ENCODE measurements around the gene NR4A3. TPM values are rescaled to one million over a fixed set of nuclear protein-coding genes. Genes with fewer than 3 reads are reported as not detected.

Gene NR4A3
- total and polyA plus RNA-seq, 10 of the 15 experiments (the other 5 are each of a cell fraction or from before 2014, with no cell fraction given) = 0.04 to 2.1 (median 0.64) TPM; not detected in 1

DNA sequence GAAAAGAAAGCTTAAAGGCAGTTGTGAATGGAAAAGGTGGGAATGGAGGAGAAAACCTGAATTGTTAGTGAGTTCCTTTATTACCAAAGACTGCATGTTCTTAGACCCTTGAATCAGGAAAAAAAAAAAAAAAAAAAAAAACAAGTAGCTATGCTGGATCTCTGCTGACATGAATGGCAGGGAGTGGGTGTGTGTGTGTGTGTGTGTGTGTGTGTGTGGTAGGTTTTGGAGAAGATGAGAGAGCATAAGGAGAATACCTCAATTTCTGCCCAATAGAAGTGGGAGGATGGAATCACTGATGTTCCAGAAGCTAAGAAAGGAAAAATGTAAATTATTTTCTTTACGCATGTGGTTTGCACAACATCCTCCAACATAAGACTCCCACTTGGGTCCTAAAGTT lies 25.5 kb upstream of the NR4A3 start (continued):
- TF ChIP-seq CEBPB (IDR thresholded peaks at IDR 0.05; ENCODE audit: borderline replicate concordance in 1 of 2, low read depth in 2 of 2, low read length in 2 of 2) (no peak), TARDBP (IDR thresholded peaks at IDR 0.05; ENCODE audit: borderline replicate concordance) (no peak)

DNA sequence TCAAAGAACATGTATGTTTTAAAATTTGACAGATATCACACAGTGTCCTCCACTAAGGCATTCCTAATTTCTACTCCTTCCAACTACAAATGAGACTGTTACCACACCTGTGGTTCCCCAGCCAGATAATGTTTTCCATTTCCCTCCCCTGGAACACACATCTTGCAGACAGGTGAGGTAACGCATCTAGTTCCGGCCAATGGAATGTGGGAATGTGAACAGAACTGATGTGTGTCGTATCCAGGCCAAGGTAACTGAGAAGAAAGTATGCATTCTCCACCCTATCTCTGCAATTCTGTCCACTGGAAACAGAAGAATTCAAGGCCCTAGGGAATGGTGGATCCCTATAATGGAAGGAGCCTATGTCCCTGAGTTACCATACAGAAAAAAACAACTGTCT lies 19.9 kb upstream of the NR4A3 start:
- no peaks in the 10 kb centered on the region for H3K79me2 ChIP-seq (ENCODE audit: control insufficient read depth, insufficient read depth, low read length)
- 100% methylated on average over 3 of the region's 3 CpGs for WGBS (ENCODE audit: insufficient coverage, insufficient replicate concordance, low lambda C conversion rate, missing lambda C conversion rate)
- intact Hi-C loops (cut with micrococcal nuclease; ENCODE audit: unreplicated experiment) = no loop called here
- ChIA-PET POLR2A (no interaction called here), RAD21 (ENCODE audit: unreplicated experiment) (no interaction called here), CTCF (no interaction called here), SMC1A (ENCODE audit: uncharacterized antibody, unreplicated experiment) (no interaction called here)
- H3K4me3 ChIP-seq = no peak overlapping the region
- no peak for DNase-seq (ENCODE audit: low read depth, low spot score)
- BruUV-seq (replicated peaks) = no TSS peak
- no peaks in the 10 kb centered on the region for H3K27me3 ChIP-seq (replicated peaks in 1 of 2; ENCODE audit: control insufficient read depth in 2 of 2, insufficient read depth in 2 of 2, low read length in 1 of 2)
- H3K27ac ChIP-seq (ENCODE audit: control insufficient read depth, insufficient read depth) = no peak overlapping the region
- no peaks in the 10 kb centered on the region for H4K20me1 ChIP-seq (ENCODE audit: control insufficient read depth, insufficient read depth)
- no peak overlapping the region for H3K9ac ChIP-seq (ENCODE audit: control insufficient read depth, insufficient read depth, low read length)
- no peaks in the 10 kb centered on the region for H3K9me3 ChIP-seq (replicated peaks; ENCODE audit: control insufficient read depth, insufficient read depth, low read length)
- in situ Hi-C loops (cut with MboI) = loop anchor here (10.0 to 25.0 kb wide), 3 partner anchors 211 to 523 kb away; no protein-coding TSS in a partner anchor
- ATAC-seq = no peak
- no peaks in the 10 kb centered on the region for H3K4me1 ChIP-seq (ENCODE audit: control insufficient read depth, insufficient read depth, low read length)
- no peak for FAIRE-seq
- H3K36me3 ChIP-seq (ENCODE audit: control insufficient read depth in 2 of 2, insufficient read depth in 2 of 2, low read length in 1 of 2) = no peaks in the 10 kb centered on the region
- no peak overlapping the region for H2AFZ ChIP-seq (ENCODE audit: control insufficient read depth, low read depth, low read length)
- no peak overlapping the region for H3K4me2 ChIP-seq (ENCODE audit: control insufficient read depth, insufficient read depth)
- TF ChIP-seq RELA (IDR thresholded peaks at IDR 0.05; ENCODE audit: borderline replicate concordance, partially characterized antibody) (no peak), HDAC2 (IDR thresholded peaks at IDR 0.05) (no peak), BMI1 (IDR thresholded peaks at IDR 0.05; ENCODE audit: borderline replicate concordance) (no peak), ATF7 (IDR thresholded peaks at IDR 0.05; ENCODE audit: low read depth) (no peak), RCOR1 (conservative IDR thresholded peaks at IDR 0.05; ENCODE audit: low read depth, low read length) (no peak), BCLAF1 (IDR thresholded peaks at IDR 0.05) (no peak), RBBP5 (conservative IDR thresholded peaks at IDR 0.05) (no peak), FOS (IDR thresholded peaks at IDR 0.05; ENCODE audit: borderline replicate concordance, extremely low read depth, insufficient read length) (no peak), ZZZ3 (IDR thresholded peaks at IDR 0.05; ENCODE audit: control insufficient read depth, insufficient read length, low read depth) (no peak), EP300 (IDR thresholded peaks at IDR 0.05; ENCODE audit: borderline replicate concordance in 1 of 2, control insufficient read depth in 1 of 2, low read depth in 2 of 2, low read length in 2 of 2) (no peak), ETV6 (conservative IDR thresholded peaks at IDR 0.05 in 1 of 2, IDR thresholded peaks at IDR 0.05 in 1 of 2; ENCODE audit: borderline replicate concordance in 1 of 2, low read depth in 1 of 2) (no peak), ATF2 (IDR thresholded peaks at IDR 0.05; ENCODE audit: low read length) (no peak)
- TF ChIP-seq, protein P1, sequence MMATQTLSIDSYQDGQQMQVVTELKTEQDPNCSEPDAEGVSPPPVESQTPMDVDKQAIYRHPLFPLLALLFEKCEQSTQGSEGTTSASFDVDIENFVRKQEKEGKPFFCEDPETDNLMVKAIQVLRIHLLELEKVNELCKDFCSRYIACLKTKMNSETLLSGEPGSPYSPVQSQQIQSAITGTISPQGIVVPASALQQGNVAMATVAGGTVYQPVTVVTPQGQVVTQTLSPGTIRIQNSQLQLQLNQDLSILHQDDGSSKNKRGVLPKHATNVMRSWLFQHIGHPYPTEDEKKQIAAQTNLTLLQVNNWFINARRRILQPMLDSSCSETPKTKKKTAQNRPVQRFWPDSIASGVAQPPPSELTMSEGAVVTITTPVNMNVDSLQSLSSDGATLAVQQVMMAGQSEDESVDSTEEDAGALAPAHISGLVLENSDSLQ (IDR thresholded peaks at IDR 0.05) = no peak
- TF ChIP-seq, protein P2, sequence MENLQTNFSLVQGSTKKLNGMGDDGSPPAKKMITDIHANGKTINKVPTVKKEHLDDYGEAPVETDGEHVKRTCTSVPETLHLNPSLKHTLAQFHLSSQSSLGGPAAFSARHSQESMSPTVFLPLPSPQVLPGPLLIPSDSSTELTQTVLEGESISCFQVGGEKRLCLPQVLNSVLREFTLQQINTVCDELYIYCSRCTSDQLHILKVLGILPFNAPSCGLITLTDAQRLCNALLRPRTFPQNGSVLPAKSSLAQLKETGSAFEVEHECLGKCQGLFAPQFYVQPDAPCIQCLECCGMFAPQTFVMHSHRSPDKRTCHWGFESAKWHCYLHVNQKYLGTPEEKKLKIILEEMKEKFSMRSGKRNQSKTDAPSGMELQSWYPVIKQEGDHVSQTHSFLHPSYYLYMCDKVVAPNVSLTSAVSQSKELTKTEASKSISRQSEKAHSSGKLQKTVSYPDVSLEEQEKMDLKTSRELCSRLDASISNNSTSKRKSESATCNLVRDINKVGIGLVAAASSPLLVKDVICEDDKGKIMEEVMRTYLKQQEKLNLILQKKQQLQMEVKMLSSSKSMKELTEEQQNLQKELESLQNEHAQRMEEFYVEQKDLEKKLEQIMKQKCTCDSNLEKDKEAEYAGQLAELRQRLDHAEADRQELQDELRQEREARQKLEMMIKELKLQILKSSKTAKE (IDR thresholded peaks at IDR 0.05; ENCODE audit: low read depth, poor library complexity, severe bottlenecking) = no peak

All from GM12878 (cell line).